ENCODE measurements around the gene RITA1.

DNA sequence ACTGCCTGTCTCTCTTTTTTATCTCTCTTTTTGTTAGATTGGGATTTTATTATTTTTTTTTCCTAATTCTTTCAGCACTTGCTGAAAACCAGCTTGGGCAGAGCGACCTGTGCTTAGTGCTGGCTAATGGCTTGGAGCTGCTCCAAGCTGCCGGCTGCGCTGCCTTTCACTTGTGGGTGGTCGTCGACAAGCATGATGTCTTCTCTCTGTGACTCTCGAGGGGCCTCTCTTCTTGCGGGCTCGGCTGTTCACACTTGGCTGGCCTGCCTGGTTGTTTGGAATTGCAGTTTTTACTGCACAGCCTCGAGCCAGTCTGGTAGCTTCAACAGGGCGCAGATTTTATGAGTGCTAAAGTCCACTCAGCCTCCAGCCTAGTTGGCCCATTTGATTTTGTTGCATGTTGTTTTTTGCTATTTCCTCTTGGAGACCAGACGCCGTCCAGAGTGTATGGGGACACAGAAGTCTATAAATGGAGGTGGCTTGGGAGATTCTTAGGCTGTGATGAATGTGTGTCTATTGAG lies 54.4 kb downstream of the RITA1 start:
- TF ChIP-seq, protein P1, sequence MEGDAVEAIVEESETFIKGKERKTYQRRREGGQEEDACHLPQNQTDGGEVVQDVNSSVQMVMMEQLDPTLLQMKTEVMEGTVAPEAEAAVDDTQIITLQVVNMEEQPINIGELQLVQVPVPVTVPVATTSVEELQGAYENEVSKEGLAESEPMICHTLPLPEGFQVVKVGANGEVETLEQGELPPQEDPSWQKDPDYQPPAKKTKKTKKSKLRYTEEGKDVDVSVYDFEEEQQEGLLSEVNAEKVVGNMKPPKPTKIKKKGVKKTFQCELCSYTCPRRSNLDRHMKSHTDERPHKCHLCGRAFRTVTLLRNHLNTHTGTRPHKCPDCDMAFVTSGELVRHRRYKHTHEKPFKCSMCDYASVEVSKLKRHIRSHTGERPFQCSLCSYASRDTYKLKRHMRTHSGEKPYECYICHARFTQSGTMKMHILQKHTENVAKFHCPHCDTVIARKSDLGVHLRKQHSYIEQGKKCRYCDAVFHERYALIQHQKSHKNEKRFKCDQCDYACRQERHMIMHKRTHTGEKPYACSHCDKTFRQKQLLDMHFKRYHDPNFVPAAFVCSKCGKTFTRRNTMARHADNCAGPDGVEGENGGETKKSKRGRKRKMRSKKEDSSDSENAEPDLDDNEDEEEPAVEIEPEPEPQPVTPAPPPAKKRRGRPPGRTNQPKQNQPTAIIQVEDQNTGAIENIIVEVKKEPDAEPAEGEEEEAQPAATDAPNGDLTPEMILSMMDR (IDR thresholded peaks at IDR 0.05; ENCODE audit: low read length) = no peak
- TF ChIP-seq EZH2 (IDR thresholded peaks at IDR 0.05; ENCODE audit: borderline replicate concordance, low read length) = no peak

All from OCI-LY1 (cell line).